Measurements from ENCODE around the gene COLEC12.

The COLEC12 gene

GRCh38 chr18:294566-294965, 205.9 kb downstream of the COLEC12 start:
- in situ Hi-C loops (cut with MboI; ENCODE audit: low sequenced_read_pairs), result no loop called here

- in situ Hi-C loops (cut with MboI; ENCODE audit: low sequenced_read_pairs), result no loop called here
Observed at GRCh38 chr18:293536-293935, 207.0 kb downstream of the COLEC12 start.

- in situ Hi-C loops (cut with MboI; ENCODE audit: low sequenced_read_pairs), result no loop called here
Observed at GRCh38 chr18:292271-292670, 208.2 kb downstream of the COLEC12 start.

- in situ Hi-C loops (cut with MboI; ENCODE audit: low sequenced_read_pairs), result loop anchor here (5.0 kb wide), 1 partner anchor 327 kb away; no protein-coding TSS in a partner anchor
Observed at GRCh38 chr18:289970-290369, 210.5 kb downstream of the COLEC12 start.

- in situ Hi-C loops (cut with MboI; ENCODE audit: low sequenced_read_pairs), result loop anchor here (5.0 kb wide), 1 partner anchor 328 kb away; no protein-coding TSS in a partner anchor
Observed at GRCh38 chr18:289026-289425, 211.5 kb downstream of the COLEC12 start.

GRCh38 chr18:286515-287310, 213.8 kb downstream of the COLEC12 start:
- in situ Hi-C loops (cut with MboI; ENCODE audit: low sequenced_read_pairs), result loop anchor here (5.0 kb wide), 1 partner anchor 331 kb away; no protein-coding TSS in a partner anchor

GRCh38 chr18:285817-286216, 214.7 kb downstream of the COLEC12 start:
- in situ Hi-C loops (cut with MboI; ENCODE audit: low sequenced_read_pairs), result loop anchor here (5.0 kb wide), 1 partner anchor 331 kb away; no protein-coding TSS in a partner anchor

- in situ Hi-C loops (cut with MboI; ENCODE audit: low sequenced_read_pairs), result no loop called here
Observed at GRCh38 chr18:275486-275885, 225.0 kb downstream of the COLEC12 start.

- in situ Hi-C loops (cut with MboI; ENCODE audit: low sequenced_read_pairs), result no loop called here
Observed at GRCh38 chr18:274313-274712, 226.2 kb downstream of the COLEC12 start.

GRCh38 chr18:273525-273924, 227.0 kb downstream of the COLEC12 start:
- in situ Hi-C loops (cut with MboI; ENCODE audit: low sequenced_read_pairs), result no loop called here

- in situ Hi-C loops (cut with MboI; ENCODE audit: low sequenced_read_pairs), result no loop called here
Observed at GRCh38 chr18:272650-273049, 227.9 kb downstream of the COLEC12 start.

- in situ Hi-C loops (cut with MboI; ENCODE audit: low sequenced_read_pairs), result no loop called here
Observed at GRCh38 chr18:269480-270095, 230.9 kb downstream of the COLEC12 start.

GRCh38 chr18:267688-268552, 232.6 kb downstream of the COLEC12 start, which contains the start of gene THOC1:
Gene THOC1 (minus strand): TSS chr18:268047. CDS start chr18:268019, 28 bp downstream.
- in situ Hi-C loops (cut with MboI; ENCODE audit: low sequenced_read_pairs), result no loop called here

- in situ Hi-C loops (cut with MboI; ENCODE audit: low sequenced_read_pairs), result no loop called here
Observed at GRCh38 chr18:267380-267687, 233.2 kb downstream of the COLEC12 start.
